HG03520 (cell line): Measurements from ENCODE around the gene ARL5C.
"Not testable (repeated sequence)": the region's sequence is repeated elsewhere in the genome, so short reads cannot be mapped to it uniquely, and the experiment has no call there.

Experiments
- ATAC-seq: cut with Tn5 transposase; IDR thresholded peaks from one replicate; pipeline ENCODE4 v1.9.1; 2021; ENCODE audit warnings: mild to moderate bottlenecking, moderate library complexity; ENCODE audit not compliant: unreplicated experiment

Gene ARL5C

GRCh38 chr17:39143552-39144093 is 22.3 kb downstream of the ARL5C start:
- no peak for ATAC-seq

- no peak for ATAC-seq
Measured at GRCh38 chr17:39141915-39142664, 23.9 kb downstream of the ARL5C start.

- ATAC-seq = no peak
Measured at GRCh38 chr17:39141294-39141693, 24.7 kb downstream of the ARL5C start.

- ATAC-seq = no peak
Measured at GRCh38 chr17:39139561-39139960, 26.4 kb downstream of the ARL5C start.

- no peak for ATAC-seq
Measured at GRCh38 chr17:39139161-39139511, 26.8 kb downstream of the ARL5C start.

GRCh38 chr17:39138431-39139160 is 27.4 kb downstream of the ARL5C start:
- ATAC-seq = no peak

GRCh38 chr17:39134878-39135277 is 31.1 kb downstream of the ARL5C start:
- no peak for ATAC-seq

GRCh38 chr17:39132192-39132610 is 33.8 kb downstream of the ARL5C start:
- ATAC-seq = no peak

- no peak for ATAC-seq
Measured at GRCh38 chr17:39131616-39132015, 34.3 kb downstream of the ARL5C start.

GRCh38 chr17:39130205-39130604 is 35.8 kb downstream of the ARL5C start:
- ATAC-seq = no peak

- ATAC-seq = not testable (repeated sequence)
Measured at GRCh38 chr17:39129544-39129943, 36.4 kb downstream of the ARL5C start.

GRCh38 chr17:39126436-39126835 is 39.5 kb downstream of the ARL5C start:
- no peak for ATAC-seq

- ATAC-seq = no peak
Measured at GRCh38 chr17:39125143-39125875, 40.7 kb downstream of the ARL5C start.

GRCh38 chr17:39123627-39124026 is 42.3 kb downstream of the ARL5C start:
- ATAC-seq = no peak

GRCh38 chr17:39122991-39123390 is 43.0 kb downstream of the ARL5C start:
- ATAC-seq = no peak

GRCh38 chr17:39121919-39122318 is 44.0 kb downstream of the ARL5C start:
- not testable (repeated sequence) for ATAC-seq

GRCh38 chr17:39118674-39119419 is 47.1 kb downstream of the ARL5C start:
- ATAC-seq = no peak

GRCh38 chr17:39116224-39116623 is 49.7 kb downstream of the ARL5C start:
- no peak for ATAC-seq

- no peak for ATAC-seq
Measured at GRCh38 chr17:39115135-39115534, 50.8 kb downstream of the ARL5C start.

GRCh38 chr17:39114723-39115122 is 51.2 kb downstream of the ARL5C start:
- ATAC-seq = no peak

GRCh38 chr17:39113871-39114270 is 52.1 kb downstream of the ARL5C start:
- ATAC-seq = no peak
